A549 (cell line): ENCODE results near the gene WDR70. TPM values are rescaled to one million over a fixed set of nuclear protein-coding genes. Genes with fewer than 3 reads are reported as not detected.
A peak's percentile ranks its signal among the peaks of the same experiment; 100 is the strongest.

ENCODE experiments used
- ATAC-seq, 2 experiments: fragments of 200-7000 bp in 1 of 2; fragments of >200 bp in 1 of 2; cut with Nextera tagmentation in 1 of 2; cut with Tn5 transposase in 1 of 2; 3 replicates each; pipeline versions ENCODE4 v1.8.0 to v1.9.1; 2018 to 2020; ENCODE audit warnings: mild to moderate bottlenecking in 1 of 2, moderate library complexity in 1 of 2
- CTCF ChIA-PET: fragments of 300-600 bp; sonication (Branson Sonifier 250); formaldehyde crosslinking; extraction: SDS; loops from one replicate; lab custom pipeline; 2021; ENCODE audit warnings: antibody characterized with exemption, inconsistent platforms; lab: Yijun Ruan, JAX
- POLR2A ChIA-PET: fragments of 350-600 bp; formaldehyde crosslinking; extraction: SDS; loops from one replicate; lab custom pipeline; 2021; ENCODE audit warnings: antibody characterized with exemption, inconsistent platforms; lab: Yijun Ruan, JAX
- DNase-seq, 2 experiments: peaks; one replicate each; pipeline versions ENCODE4 v3.0.0 to v3.0.0-alpha.2; 2011 to 2016; ENCODE audit warnings: low read depth in 1 of 2, low spot score in 1 of 2
- FAIRE-seq: peaks from 2 replicates; lab custom pipeline; 2011; peaks lifted over from hg19 to GRCh38; lab: Jason Lieb, UNC
- H3K27ac ChIP-seq, 2 experiments: fragments of >200 bp; sonication (Bioruptor Twin); formaldehyde crosslinking; 3 replicates each; pipeline ENCODE4 v1.5.1; 2016 to 2017
- H3K4me1 ChIP-seq: fragments of >200 bp; sonication (Bioruptor Twin); formaldehyde crosslinking; 3 replicates; pipeline ENCODE4 v1.6.1; 2016
- H3K4me2 ChIP-seq: fragments of >200 bp; sonication (Bioruptor Twin); formaldehyde crosslinking; 3 replicates; pipeline ENCODE4 v1.6.1; 2016
- H3K4me3 ChIP-seq: fragments of >200 bp; sonication (Bioruptor Twin); formaldehyde crosslinking; 3 replicates; pipeline ENCODE4 v1.5.1; 2016
- H3K9me3 ChIP-seq: fragments of >200 bp; sonication (Bioruptor Twin); formaldehyde crosslinking; 3 replicates; pipeline ENCODE4 v1.6.1; 2016
- BCL3 ChIP-seq: fragments of >200 bp; sonication (Bioruptor Twin); formaldehyde crosslinking; IDR thresholded peaks from 3 replicates; pipeline ENCODE4 v1.6.1; 2016
- CHD2 ChIP-seq: fragments of 150-350 bp; IDR thresholded peaks from 2 replicates; pipeline ENCODE4 v1.6.1; 2014; ENCODE audit warnings: low read length; ENCODE audit not compliant: partially characterized antibody
- CHD4 ChIP-seq: fragments of 200-600 bp; sonication (generic); IDR thresholded peaks from 2 replicates; pipeline ENCODE4 v1.6.1; 2016; ENCODE audit warnings: antibody characterized with exemption, mild to moderate bottlenecking, borderline replicate concordance
- CTCF ChIP-seq: fragments of >200 bp; sonication (Bioruptor Twin); formaldehyde crosslinking; IDR thresholded peaks from 3 replicates; pipeline ENCODE4 v1.5.1; 2016
- EHF ChIP-seq: fragments of 250-450 bp; sonication (Bioruptor Pico); IDR thresholded peaks from 2 replicates; pipeline ENCODE4 v1.5.0; 2020; ENCODE audit warnings: mild to moderate bottlenecking
- ESRRA ChIP-seq: fragments of 150-350 bp; IDR thresholded peaks from 2 replicates; pipeline ENCODE4 v1.6.1; 2014; ENCODE audit warnings: mild to moderate bottlenecking, low read length, borderline replicate concordance
- FOSB ChIP-seq: fragments of 250-450 bp; sonication (Bioruptor Pico); IDR thresholded peaks from 2 replicates; pipeline ENCODE4 v1.5.0; 2020; ENCODE audit warnings: mild to moderate bottlenecking, moderate library complexity
- GATA3 ChIP-seq: IDR thresholded peaks from 2 replicates; pipeline ENCODE4 v1.6.1; 2012; ENCODE audit warnings: borderline replicate concordance
- HDAC2 ChIP-seq: fragments of 200-600 bp; sonication (generic); IDR thresholded peaks from 2 replicates; pipeline ENCODE4 v1.6.1; 2016
- HES2 ChIP-seq: fragments of >200 bp; sonication (Bioruptor Twin); formaldehyde crosslinking; IDR thresholded peaks from 2 replicates; pipeline ENCODE4 v1.6.1; 2016
- HEYL ChIP-seq: fragments of 250-450 bp; sonication (Bioruptor Pico); IDR thresholded peaks from 2 replicates; pipeline ENCODE4 v1.8.0; 2021; ENCODE audit warnings: mild to moderate bottlenecking, moderate library complexity
- JUNB ChIP-seq: fragments of >200 bp; sonication (Bioruptor Twin); formaldehyde crosslinking; IDR thresholded peaks from 2 replicates; pipeline ENCODE4 v1.6.1; 2016
- MAFK ChIP-seq: fragments of 450-650 bp; IDR thresholded peaks from 2 replicates; pipeline ENCODE4 v1.6.1; 2014; ENCODE audit not compliant: partially characterized antibody
- MAZ ChIP-seq: fragments of 150-350 bp; IDR thresholded peaks from 2 replicates; pipeline ENCODE4 v1.6.1; 2014; ENCODE audit warnings: antibody characterized with exemption, low read depth, low read length, borderline replicate concordance
- MYC ChIP-seq: IDR thresholded peaks from 2 replicates; pipeline ENCODE4 v1.6.1; 2012; ENCODE audit warnings: mild to moderate bottlenecking, inconsistent platforms, low read length, improper control_type of control experiment, borderline replicate concordance
- NFE2L2 ChIP-seq: fragments of 150-350 bp; conservative IDR thresholded peaks from 2 replicates; pipeline ENCODE4 v1.6.1; 2014; ENCODE audit warnings: low read length
- POLR2AphosphoS2 ChIP-seq: conservative IDR thresholded peaks from 2 replicates; pipeline ENCODE4 v1.6.1; 2012; ENCODE audit warnings: low read length, improper control_type of control experiment, inconsistent platforms
- REST ChIP-seq: fragments of 200-600 bp; sonication (generic); IDR thresholded peaks from 2 replicates; pipeline ENCODE4 v1.6.1; 2016; ENCODE audit warnings: antibody characterized with exemption, mild to moderate bottlenecking, moderate library complexity
- RFX5 ChIP-seq: fragments of 450-650 bp; IDR thresholded peaks from 2 replicates; pipeline ENCODE4 v1.7.1; 2014; ENCODE audit warnings: antibody characterized with exemption, mild to moderate bottlenecking, moderate library complexity
- SMC3 ChIP-seq: fragments of >200 bp; sonication (Bioruptor Twin); formaldehyde crosslinking; IDR thresholded peaks from 3 replicates; pipeline ENCODE4 v1.6.1; 2018; ENCODE audit warnings: inconsistent platforms
- SREBF2 ChIP-seq: fragments of 450-650 bp; IDR thresholded peaks from 2 replicates; pipeline ENCODE4 v1.6.1; 2014; ENCODE audit warnings: mild to moderate bottlenecking, moderate library complexity
- TFCP2L1 ChIP-seq: fragments of 250-450 bp; sonication (Bioruptor Pico); IDR thresholded peaks from 2 replicates; pipeline ENCODE4 v1.5.0; 2021; ENCODE audit warnings: mild to moderate bottlenecking
- ZFP36 ChIP-seq: fragments of 450-650 bp; IDR thresholded peaks from 2 replicates; pipeline ENCODE4 v1.6.1; 2014; ENCODE audit warnings: borderline replicate concordance; ENCODE audit not compliant: partially characterized antibody
- ZNF302 ChIP-seq: fragments of 250-450 bp; sonication (Bioruptor Pico); IDR thresholded peaks from 2 replicates; pipeline ENCODE4 v1.9.0; 2021; ENCODE audit warnings: inconsistent platforms, mild to moderate bottlenecking, moderate library complexity
- ZSCAN20 ChIP-seq: fragments of 250-450 bp; sonication (Bioruptor Pico); IDR thresholded peaks from 2 replicates; pipeline ENCODE4 v1.8.0; 2022; ENCODE audit warnings: mild to moderate bottlenecking, moderate library complexity
- WGBS: methylation state at CpG from one replicate; pipeline ENCODE4 v1.1.6; 2017; ENCODE audit errors: missing lambda C conversion rate; 5-methylcytosine and 5-hydroxymethylcytosine counted together
- polyA plus RNA-seq, 4 experiments: library from polyadenylated mRNA; depleted of rRNA in 3 of 4; stranded (reverse); fragments of >200 nt; fragmentation: RNase III in 1 of 4; extraction: RNeasy Plus Mini Kit Qiagen cat#74134 plus additional on column Dnase treatment in 1 of 4; gene quantifications; 2 replicates in 3 of 4; 3 replicates in 1 of 4; pipeline ENCODE4 v1.2.3, GENCODE V29; 2011 to 2017

The WDR70 gene
- polyA plus RNA-seq, 2 of the 4 experiments (the other 2 are of a cell fraction), result 13.8 to 28.8 TPM

GRCh38 chr5:37658440-37658839 lies 279.3 kb downstream of the WDR70 start:
- Histone ChIP-seq H3K4me3 (no peak overlapping the region), H3K9me3 (peaks cover 6% of the 10 kb centered on the region; the same call in 2 of the 3 replicates)
- ATAC-seq, result peak in 1 of 2 experiments; percentile 56; a peak in 2 of 6 replicates
- no peak for TF ChIP-seq SMC3
- TF ChIP-seq ZSCAN20, result no peak
- TF ChIP-seq CHD2, result no peak
- no peak for TF ChIP-seq REST
- no peak for TF ChIP-seq FOSB (CRISPR knock-in tag)
- no peak for TF ChIP-seq HDAC2
- TF ChIP-seq ZFP36, result no peak
- no peak for TF ChIP-seq EHF (CRISPR knock-in tag)
- no peak for TF ChIP-seq HEYL
- no peak for TF ChIP-seq NFE2L2
- TF ChIP-seq POLR2AphosphoS2, result no peak
- no peak for TF ChIP-seq MYC
- TF ChIP-seq CHD4, result no peak
- no peak for TF ChIP-seq HES2
- TF ChIP-seq MAZ, result no peak
- no peak for TF ChIP-seq RFX5
- no peak for TF ChIP-seq SREBF2
- no peak for TF ChIP-seq CTCF
- TF ChIP-seq, all 56 proteins: peak for 0
- 27% methylated on average over 2 of the region's 2 CpGs for WGBS
- ChIA-PET CTCF (no interaction called here), POLR2A (no interaction called here)
- Histone ChIP-seq H3K4me2 (peak overlapping the region; percentile 40), H3K4me1 (peaks cover 35% of the 10 kb centered on the region), H3K27ac (peak overlapping the region in 1 of 2 experiments; percentile 23; a peak in 1 of 6 replicates)
- DNase-seq, result no peak
- no peak for FAIRE-seq

- Histone ChIP-seq H3K4me3 (no peak overlapping the region), H3K9me3 (no peaks in the 10 kb centered on the region), H3K27ac (no peak overlapping the region), H3K4me2 (no peak overlapping the region), H3K4me1 (peaks cover 42% of the 10 kb centered on the region)
- ATAC-seq (no peak), FAIRE-seq (no peak), DNase-seq (no peak)
- TF ChIP-seq GATA3 (no peak), JUNB (no peak), ESRRA (no peak), MAFK (peak; percentile 26), TFCP2L1 (CRISPR knock-in tag) (no peak), ZNF302 (CRISPR knock-in tag) (no peak), BCL3 (no peak)
- POLR2A ChIA-PET, result no interaction called here
- CTCF ChIA-PET, result no interaction called here
These were observed 281.2 kb downstream of the WDR70 start for GRCh38 chr5:37660319-37660718.
